ENCODE results near the gene GNB5. TPM values are rescaled to one million over a fixed set of nuclear protein-coding genes. Genes with fewer than 3 reads are reported as not detected.

GNB5 gene
- total and polyA plus RNA-seq, 10 donors = 18.6 to 43.2 (median 30.3) TPM

- peaks cover 0 to 99% (median 48%) of the 10 kb centered on the region in 6 donors for H3K36me3 ChIP-seq
- H3K4me3 ChIP-seq = no peak overlapping the region
- no peak for TF ChIP-seq POLR2AphosphoS5 (IDR thresholded peaks at IDR 0.05)
- TF ChIP-seq POLR2A (IDR thresholded peaks at IDR 0.05) = no peak
- TF ChIP-seq CTCF (IDR thresholded peaks at IDR 0.05 in 8 of 11, conservative IDR thresholded peaks at IDR 0.05 in 3 of 11) = no peak
- no peak overlapping the region for H3K27ac ChIP-seq
- H3K27me3 ChIP-seq (replicated peaks in 1 of 7) = no peaks in the 10 kb centered on the region
- no peak for DNase-seq
- intact Hi-C loops (cut with DNase I; ENCODE audit: low total_unique reads) = no loop called here
- 94 to 100% (median 98%) methylated on average over 2 of the region's 2 CpGs for WGBS, 5 donors
- H3K4me1 ChIP-seq = no peaks in the 10 kb centered on the region
- H3K9me3 ChIP-seq = no peaks in the 10 kb centered on the region
Observed at GRCh38 chr15:52146261-52146660, 44.9 kb downstream of the GNB5 start.

- no peak for TF ChIP-seq POLR2AphosphoS5 (IDR thresholded peaks at IDR 0.05)
- Histone ChIP-seq H3K4me1 (peaks cover 0 to 5% (median 0%) of the 10 kb centered on the region in 6 donors), H3K27me3 (replicated peaks in 1 of 7) (no peaks in the 10 kb centered on the region), H3K27ac (no peak overlapping the region), H3K9me3 (no peaks in the 10 kb centered on the region), H3K36me3 (peaks cover 0 to 98% (median 42%) of the 10 kb centered on the region in 6 donors), H3K4me3 (no peak overlapping the region)
- intact Hi-C loops (cut with DNase I; ENCODE audit: low total_unique reads) = loop anchor here (5.0 kb wide), 1 partner anchor 162 kb away; no protein-coding TSS in a partner anchor
- no peak for DNase-seq
- 86 to 93% (median 88%) methylated on average over 5 to 7 of the region's 7 CpGs for WGBS, 5 donors
Observed at GRCh38 chr15:52144656-52145178, 46.5 kb downstream of the GNB5 start.

DNA sequence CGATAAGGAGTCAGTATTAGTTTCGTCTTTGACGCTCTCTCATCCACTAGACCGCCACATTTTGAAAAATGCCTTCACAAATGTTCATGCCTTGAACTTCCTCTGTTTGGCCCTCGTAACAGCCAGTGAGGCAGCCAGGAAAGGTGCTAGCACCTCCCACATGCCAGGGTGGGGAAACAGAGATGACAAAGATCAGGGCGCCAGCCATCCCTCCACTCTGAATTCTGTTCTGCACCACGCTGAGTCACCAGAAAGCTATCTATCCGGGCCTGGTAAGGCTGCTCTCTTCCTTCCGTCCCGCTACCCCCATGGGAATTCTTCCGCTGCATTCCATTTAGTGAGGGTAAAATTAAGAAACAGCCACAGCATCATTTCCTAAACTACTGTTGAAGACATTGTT lies 47.3 kb downstream of the GNB5 start:
- TF ChIP-seq POLR2AphosphoS5 (IDR thresholded peaks at IDR 0.05) = no peak
- TF ChIP-seq CTCF (IDR thresholded peaks at IDR 0.05 in 8 of 11, conservative IDR thresholded peaks at IDR 0.05 in 3 of 11) = no peak
- no peak for TF ChIP-seq POLR2A (IDR thresholded peaks at IDR 0.05)
- peaks cover 0 to 8% (median 0%) of the 10 kb centered on the region in 6 donors for H3K4me1 ChIP-seq
- no peak overlapping the region for H3K27ac ChIP-seq
- DNase-seq = no peak
- WGBS, 5 donors = 78 to 87% (median 81%) methylated on average over 11 of the region's 11 CpGs
- no peaks in the 10 kb centered on the region for H3K27me3 ChIP-seq (replicated peaks in 1 of 7)
- no peak overlapping the region for H3K4me3 ChIP-seq
- intact Hi-C loops (cut with DNase I; ENCODE audit: low total_unique reads) = loop anchor here (5.0 kb wide), 1 partner anchor 162 kb away; no protein-coding TSS in a partner anchor
- H3K36me3 ChIP-seq = peaks cover 0 to 98% (median 35%) of the 10 kb centered on the region in 6 donors
- H3K9me3 ChIP-seq = no peaks in the 10 kb centered on the region

- 88 to 100% (median 91%) methylated on average over 4 of the region's 4 CpGs for whole genome bisulfite sequencing, 5 donors
- H3K27ac ChIP-seq = no peak overlapping the region
- DNase-seq = no peak
- intact Hi-C loops (cut with DNase I; ENCODE audit: low total_unique reads) = loop anchor here (5.0 kb wide), 1 partner anchor 158 kb away; no protein-coding TSS in a partner anchor
- no peaks in the 10 kb centered on the region for H3K27me3 ChIP-seq (replicated peaks in 1 of 7)
- peaks cover 0 to 81% (median 20%) of the 10 kb centered on the region in 6 donors for H3K36me3 ChIP-seq
- peaks cover 2 to 35% (median 19%) of the 10 kb centered on the region in 6 donors for H3K4me1 ChIP-seq
- TF ChIP-seq POLR2AphosphoS5 (IDR thresholded peaks at IDR 0.05) = no peak
- no peak for TF ChIP-seq POLR2A (IDR thresholded peaks at IDR 0.05)
- TF ChIP-seq CTCF (IDR thresholded peaks at IDR 0.05 in 8 of 11, conservative IDR thresholded peaks at IDR 0.05 in 3 of 11) = no peak
- H3K9me3 ChIP-seq = no peaks in the 10 kb centered on the region
- H3K4me3 ChIP-seq = no peak overlapping the region
Observed at GRCh38 chr15:52140646-52141045, 50.5 kb downstream of the GNB5 start.
